ENCODE measurements around the gene FARP1.
"Not testable (repeated sequence)": the region's sequence is repeated elsewhere in the genome, so short reads cannot be mapped to it uniquely, and the experiment has no call there.

The FARP1 gene

DNA sequence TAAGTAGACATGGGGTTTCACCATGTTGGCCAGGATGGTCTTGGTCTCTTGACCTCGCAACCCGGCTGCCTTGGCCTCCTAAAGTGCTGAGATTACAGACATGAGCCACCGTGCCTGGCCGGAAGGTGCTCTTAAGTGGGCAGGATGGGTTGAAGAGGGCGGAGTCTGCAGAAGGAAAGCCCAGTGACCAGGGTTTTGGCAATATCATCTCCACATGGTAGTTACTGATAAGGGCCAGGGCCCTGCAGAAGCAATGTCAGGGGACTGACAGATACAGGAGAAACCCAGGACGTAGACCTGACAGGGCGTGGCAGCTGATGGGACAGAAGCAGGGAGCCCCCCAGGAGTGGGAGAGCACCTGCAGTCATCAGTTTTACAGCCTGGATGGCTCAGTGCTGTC is 79.9 kb downstream of the FARP1 start:
- DNase-seq (ENCODE audit: low read depth in 1 of 2, low spot score in 1 of 2), result no peak

DNA sequence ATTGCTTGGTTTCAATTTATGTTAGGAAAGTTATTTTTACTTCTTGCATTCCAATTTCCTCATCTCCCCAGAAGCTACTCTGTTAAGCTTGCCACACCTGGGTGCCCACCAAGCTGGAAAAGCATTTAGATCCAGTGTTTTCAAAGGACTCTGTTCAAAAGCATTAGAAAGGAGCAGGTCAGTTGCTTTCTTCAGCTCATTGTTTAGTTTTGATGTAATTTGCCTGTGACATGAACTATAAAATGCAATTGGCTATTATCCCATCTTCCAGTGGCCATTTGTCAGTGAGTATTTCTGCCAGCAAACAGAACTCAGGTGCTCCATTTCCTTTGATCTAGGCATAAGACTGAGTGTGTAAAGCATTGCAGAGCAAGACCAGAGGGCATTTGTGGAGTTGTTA is 80.8 kb downstream of the FARP1 start:
- DNase-seq (ENCODE audit: low read depth in 1 of 2, low spot score in 1 of 2), result no peak

DNA sequence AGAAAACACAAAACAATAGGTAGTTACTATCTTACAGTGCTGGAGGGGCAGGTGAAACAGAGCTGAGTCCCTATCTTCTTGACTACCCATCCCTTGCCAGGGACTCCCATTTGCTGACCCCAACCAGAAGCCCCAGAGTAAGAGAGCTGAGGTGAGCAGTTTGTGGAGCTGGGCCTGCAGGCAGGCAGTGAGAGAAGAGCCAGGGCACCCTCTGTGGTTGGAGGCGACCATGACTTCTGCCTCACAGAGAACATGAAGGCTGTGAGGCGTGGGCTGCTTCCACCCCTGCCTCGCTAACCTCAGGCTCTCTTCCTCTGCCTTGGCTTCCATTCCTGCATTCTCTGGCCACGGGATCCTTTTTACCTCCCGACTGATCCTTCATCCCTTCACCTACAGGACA is 81.7 kb downstream of the FARP1 start:
- no peak for DNase-seq (ENCODE audit: low read depth in 1 of 2, low spot score in 1 of 2)

DNA sequence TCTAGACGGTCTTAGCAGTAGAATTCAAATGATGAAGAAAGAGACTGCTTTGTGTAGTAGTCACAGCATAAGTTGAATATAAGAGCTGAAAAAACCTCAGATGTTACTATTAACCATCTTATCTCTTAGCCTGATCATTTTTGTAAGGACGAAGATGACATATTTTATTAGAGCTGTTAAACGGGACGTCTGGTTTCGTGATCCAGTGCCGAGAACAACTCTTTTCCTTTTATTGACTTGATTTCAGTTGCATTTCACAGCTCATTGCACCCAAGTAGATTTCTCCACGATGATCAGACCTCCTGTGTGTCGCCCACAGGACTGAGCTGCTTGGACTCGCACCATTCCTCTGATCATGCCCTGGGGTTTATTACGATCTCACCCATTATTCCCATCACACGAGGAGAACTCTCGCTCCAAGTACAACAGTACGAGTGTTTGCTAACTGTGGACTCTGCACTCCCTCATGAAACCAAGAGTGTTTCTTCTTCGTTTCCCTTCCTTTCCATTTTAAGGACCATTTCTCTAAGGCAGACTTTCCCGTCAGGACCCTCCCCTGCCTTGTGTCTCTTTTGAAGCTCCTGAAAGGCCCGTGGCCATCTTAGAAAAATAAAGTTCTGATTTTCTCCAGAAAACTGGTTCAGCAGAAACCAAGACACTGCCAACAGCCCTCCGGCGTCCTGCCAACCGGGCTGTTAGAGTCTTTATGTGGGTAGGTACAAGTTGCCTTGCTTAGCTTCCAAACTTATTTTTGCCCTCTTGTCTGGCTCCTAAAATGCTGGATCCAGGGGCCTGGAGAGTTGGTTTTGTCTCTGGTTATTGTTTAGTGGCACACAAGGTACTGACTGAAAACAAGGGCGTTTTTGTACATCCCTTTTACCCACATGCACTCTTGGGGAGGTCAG is 82.4 kb downstream of the FARP1 start:
- DNase-seq (ENCODE audit: low read depth in 1 of 2, low spot score in 1 of 2), result no peak

DNA sequence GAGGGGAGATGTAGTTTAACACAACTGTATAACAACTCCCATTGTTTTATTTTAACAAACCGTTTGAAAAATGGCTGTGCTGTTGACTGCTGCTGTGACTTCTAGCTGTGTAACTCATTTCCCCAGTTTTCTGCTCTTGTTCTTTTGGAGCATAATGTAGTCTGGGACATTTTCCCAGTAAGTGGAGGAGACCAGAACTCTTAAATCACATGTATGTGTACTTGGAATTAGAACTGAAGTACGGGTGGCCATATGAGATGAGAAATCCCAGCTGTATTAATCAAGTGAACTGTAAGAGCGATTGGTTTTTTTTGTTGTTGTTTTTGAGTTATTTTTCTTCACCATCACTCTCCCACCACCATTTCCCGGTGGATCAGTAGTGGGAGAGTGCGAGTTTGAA is 83.6 kb downstream of the FARP1 start:
- DNase-seq (ENCODE audit: low read depth in 1 of 2, low spot score in 1 of 2), result no peak

DNA sequence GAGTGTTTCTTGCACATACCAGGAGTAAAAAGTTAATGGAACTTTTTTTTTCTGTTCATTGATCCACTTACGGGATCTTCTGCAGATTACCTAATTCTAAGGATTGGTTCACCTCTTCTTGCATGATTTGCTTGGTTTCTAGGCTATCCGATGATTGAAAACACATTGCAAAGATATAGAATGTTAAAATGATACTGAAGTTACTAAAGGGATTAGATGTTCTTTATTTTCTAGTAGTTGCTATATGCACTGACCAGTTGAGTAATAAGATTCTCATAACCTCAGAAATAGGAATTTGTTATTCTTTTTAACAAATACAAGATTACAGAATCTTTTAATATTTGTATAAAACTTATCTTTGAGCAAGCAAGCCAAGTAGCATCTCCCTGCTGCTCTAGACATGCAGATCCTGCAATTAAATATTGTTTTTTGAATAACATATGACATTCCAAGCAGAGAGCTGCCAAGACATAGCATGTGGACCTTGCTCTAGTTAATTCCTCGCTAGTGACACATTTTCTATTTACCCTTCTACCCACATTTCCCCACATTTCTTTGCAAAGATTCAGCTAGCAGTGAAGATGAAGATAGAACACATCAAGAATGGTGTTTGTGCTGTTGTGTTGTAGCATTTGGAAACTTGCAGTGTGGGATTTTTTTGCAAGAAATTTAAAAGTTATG is 85.9 kb downstream of the FARP1 start:
- DNase-seq (ENCODE audit: low read depth in 1 of 2, low spot score in 1 of 2), result no peak

DNA sequence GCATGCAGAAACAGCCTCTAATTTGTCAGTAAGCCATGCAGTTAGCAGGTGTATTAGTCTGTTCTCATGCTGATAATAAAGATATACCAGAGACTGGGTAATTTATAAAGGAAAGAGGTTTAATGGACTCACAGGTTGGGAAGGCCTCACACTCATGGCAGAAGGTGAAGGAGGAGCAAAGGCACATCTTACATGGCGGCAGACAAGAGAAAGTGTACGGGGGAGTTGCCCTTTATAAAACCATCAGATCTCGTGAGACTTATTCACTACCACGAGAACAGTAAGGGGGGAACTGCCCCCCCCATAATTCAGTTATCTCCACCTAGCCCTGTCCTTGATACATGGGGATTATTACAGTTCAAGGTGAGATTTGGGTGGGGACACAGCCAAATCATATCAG is 87.9 kb downstream of the FARP1 start:
- DNase-seq (ENCODE audit: low read depth in 1 of 2, low spot score in 1 of 2), result not testable (repeated sequence)

DNA sequence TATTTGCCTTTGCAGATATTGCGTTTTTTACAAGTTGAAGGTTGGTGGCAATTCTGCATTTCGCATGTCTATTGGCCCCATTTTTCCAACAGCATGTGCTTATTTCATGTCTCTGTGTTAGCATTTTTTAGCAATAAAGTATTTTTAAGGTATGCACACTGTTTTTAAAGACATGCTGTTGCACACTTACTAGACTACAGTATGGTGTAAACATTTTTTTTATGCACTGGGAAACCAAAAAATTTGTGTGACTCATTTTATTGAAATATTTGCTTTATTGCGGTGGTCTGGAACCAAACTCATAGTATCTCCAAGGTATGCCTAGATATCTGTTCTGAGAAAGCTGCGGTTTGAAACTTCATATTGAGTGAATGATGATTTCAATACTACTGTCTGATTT is 89.6 kb downstream of the FARP1 start:
- DNase-seq (ENCODE audit: low read depth in 1 of 2, low spot score in 1 of 2), result no peak

DNA sequence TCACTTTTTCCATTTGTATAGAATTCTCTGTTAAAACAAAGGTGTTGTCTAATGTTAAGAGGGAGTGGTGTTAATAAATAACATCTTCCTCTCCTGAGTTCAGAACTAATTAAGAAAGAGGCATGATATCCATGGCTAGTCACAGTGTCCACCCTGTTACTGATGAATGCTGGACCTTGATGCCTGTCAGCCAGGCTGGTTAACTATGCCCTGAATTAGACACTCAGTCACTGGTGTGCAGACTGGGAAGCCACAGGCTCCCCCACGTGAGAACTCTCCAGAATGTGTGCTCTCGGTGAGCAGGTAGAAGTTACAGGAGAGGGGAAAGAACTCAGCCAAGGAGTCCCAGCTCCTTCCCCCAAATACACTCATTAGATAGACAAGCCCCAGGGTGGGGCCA is 90.2 kb downstream of the FARP1 start:
- DNase-seq (ENCODE audit: low read depth in 1 of 2, low spot score in 1 of 2), result no peak

DNA sequence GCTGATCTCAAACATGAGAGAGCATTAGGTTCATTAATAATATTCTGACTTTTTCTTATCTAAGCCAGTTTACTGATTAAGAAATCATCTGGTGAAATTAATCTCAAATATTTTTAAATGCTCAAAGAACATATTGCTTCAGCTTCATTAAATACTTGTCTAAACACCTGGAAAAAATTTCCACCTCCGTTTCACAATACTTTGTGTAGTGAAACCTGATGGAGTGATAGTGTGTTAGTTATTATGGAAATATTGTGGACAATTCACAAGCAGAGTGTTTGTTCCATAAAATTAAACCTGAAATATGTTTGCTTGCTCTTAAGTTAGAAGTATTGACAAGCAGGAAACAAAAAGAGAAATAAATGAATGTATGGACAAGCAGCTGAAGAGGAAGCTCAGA is 91.5 kb downstream of the FARP1 start:
- DNase-seq (ENCODE audit: low read depth in 1 of 2, low spot score in 1 of 2), result no peak

DNA sequence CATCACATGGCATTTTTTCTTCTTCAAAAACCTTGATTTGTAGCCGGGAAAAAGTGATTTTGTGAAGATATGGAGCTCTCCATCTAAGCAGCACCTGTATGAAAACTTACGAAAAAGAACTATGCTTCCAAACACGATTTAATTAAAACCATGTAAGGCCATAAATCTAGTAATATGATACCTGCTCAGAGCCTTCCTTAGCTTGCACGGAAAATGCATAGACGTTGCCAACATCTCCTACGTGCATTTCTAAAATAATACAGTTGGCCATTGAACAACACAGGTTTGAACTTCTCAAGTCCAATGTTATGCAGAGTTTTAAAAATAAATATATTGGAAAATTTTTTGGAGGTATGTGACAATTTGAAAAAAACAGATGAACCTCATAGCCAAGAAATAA is 93.3 kb downstream of the FARP1 start:
- DNase-seq (ENCODE audit: low read depth in 1 of 2, low spot score in 1 of 2), result no peak

DNA sequence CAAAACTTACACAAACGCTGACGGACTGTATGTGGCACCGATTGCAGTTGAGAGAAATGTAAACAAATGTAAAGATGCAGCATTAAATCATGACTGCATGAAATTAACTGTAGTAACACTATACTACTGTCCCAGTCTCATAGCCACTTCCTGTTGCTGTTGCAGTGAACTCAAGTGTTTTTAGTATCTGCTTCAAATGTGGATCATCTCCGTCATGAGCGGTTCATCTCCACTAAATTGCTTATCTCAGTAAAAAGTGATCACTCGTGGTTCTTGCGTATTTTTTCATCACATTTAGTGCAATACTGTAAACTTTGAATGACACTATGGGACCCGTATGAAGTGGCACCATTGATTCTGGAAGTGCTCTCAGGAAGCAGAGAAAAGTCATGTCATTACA is 94.4 kb downstream of the FARP1 start:
- DNase-seq (ENCODE audit: low read depth in 1 of 2, low spot score in 1 of 2), result no peak

DNA sequence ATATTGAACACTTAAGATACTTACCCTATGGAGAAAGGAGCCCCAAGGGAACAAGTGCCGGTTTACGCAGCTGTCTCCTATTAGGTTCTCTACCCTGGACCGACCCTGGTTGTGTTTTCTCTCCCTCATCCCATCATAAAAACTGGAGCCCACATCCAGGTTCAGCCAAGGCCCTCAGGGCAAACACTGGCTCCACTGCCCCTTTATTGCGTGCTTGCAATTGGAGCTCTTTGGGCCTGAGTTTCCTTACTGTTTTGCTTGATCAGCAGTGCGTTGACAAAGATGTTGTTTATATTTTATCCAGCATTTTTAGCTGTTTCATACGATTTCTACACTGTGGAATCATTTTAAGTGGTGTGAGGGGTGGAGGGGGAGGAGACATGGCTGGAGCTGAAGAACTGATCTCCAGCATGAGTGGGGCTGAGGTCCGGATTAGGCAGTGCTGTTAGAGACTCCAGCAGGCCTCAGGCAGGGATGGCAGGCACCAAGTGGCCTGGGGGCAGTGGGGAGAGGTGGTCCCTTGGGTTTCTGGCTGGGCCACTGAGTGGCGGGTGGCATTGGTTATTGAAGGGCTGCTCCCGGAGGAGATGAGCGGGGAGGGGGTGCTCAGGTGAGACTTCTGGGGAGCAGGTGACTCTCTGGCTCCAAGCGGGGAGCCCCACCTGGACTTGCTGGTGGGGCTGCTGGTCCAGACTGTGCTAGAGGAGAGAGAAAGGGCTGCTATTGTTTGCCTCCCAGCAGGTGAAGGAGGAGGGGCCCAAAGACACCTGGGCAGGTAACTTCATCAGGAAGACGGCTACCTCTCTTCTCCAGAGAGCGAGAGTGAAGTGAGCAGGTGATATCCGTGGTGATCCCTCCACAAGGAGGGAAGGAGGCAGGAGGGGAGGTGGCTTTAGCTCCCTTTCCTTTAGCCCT is 96.5 kb downstream of the FARP1 start:
- DNase-seq (ENCODE audit: low read depth in 1 of 2, low spot score in 1 of 2), result no peak

DNA sequence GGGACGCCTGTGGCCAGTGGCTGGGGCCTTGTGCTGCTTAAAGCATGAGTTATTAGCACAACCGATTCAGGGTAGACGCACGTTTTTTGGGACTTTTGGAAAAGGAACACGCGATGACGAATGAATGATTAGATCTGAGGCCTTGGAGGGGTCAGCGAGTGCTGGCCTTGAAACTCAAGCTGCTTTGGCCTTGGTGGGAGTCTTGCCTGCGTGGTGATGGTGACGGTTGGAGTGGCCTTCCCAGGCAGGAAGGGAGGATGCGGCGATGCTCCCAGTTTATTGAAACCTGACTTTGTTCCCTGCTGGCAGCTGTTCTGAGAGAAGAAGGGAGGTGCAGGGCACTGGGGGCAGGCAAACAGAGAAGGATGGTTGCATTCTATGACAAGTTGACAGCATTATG is 97.2 kb downstream of the FARP1 start:
- DNase-seq (ENCODE audit: low read depth in 1 of 2, low spot score in 1 of 2), result no peak

DNA sequence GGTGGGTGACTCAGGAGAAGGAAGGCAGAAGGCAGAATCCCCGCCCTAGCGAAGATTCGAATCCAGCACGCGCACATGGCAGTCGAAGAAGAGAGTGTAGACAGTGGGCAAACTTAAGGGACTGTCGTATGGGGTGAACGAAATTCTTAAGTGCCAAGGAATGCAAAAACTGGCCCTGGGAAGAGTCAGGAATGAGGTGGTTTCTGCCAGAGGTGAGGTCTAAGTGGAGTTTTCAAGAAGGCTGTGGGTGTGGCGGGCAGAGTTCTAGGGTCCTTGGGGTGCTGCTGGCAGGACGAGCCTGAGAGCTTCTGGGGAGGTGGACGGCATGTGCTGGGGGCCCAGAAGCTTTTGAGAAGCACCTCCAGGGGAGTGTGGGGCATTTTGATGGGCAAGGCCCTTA is 98.1 kb downstream of the FARP1 start:
- no peak for DNase-seq (ENCODE audit: low read depth in 1 of 2, low spot score in 1 of 2)

DNA sequence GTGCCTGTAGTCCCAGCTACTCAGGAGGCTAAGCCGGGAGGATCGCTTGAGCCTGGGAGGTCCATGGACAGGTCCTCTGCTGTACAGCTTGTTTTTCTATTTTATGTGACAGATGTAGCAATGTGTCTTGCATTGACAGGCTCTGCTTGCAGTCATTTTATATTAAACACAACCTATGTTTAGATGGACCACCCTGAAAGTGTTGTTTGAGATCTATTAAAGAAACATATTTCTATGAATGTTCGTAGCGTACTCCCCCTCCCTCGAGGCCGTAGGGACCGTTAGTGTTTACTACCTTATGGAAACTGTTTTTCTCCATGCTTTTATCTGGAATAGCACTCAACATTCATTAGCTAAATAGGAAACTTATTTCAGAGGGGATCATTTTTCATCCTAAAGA is 99.1 kb downstream of the FARP1 start:
- no peak for DNase-seq (ENCODE audit: low read depth in 1 of 2, low spot score in 1 of 2)

DNA sequence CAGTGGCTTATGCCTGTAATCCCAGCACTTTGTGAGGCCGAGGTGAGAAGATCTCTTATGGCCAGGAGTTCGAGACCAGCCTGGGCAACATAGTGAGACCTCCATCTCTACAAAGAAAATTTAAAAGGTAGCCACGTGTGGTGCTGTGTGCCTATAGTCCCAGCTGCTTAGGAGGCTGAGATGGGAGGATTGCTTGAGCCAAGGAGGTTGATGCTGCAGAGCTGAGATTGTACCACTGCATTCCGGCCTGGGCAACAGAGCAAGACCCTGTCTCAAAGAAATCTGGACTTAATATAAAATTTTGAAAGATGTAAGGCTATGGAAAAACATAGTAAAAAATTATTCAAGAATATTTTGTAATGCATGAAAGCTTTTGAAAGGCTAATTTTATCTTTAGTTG is 99.5 kb downstream of the FARP1 start:
- DNase-seq (ENCODE audit: low read depth in 1 of 2, low spot score in 1 of 2), result no peak

DNA sequence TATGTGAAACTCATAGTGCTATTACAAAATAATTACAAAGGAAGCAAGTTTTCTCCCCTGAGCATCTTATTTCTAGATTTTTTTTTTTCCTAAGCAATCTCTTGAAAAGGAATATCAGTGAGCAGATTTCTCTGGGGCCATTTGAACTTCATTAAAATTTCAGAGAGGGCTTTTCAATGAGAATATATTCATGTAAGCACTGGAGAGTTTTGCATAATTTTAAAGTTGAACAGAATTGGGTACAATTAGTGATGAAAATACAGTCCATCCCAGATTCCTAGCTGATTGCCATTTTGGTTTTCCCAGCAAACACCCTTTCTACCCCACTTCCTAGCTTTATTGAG is 101.0 kb downstream of the FARP1 start:
- no peak for DNase-seq (ENCODE audit: low read depth in 1 of 2, low spot score in 1 of 2)

DNA sequence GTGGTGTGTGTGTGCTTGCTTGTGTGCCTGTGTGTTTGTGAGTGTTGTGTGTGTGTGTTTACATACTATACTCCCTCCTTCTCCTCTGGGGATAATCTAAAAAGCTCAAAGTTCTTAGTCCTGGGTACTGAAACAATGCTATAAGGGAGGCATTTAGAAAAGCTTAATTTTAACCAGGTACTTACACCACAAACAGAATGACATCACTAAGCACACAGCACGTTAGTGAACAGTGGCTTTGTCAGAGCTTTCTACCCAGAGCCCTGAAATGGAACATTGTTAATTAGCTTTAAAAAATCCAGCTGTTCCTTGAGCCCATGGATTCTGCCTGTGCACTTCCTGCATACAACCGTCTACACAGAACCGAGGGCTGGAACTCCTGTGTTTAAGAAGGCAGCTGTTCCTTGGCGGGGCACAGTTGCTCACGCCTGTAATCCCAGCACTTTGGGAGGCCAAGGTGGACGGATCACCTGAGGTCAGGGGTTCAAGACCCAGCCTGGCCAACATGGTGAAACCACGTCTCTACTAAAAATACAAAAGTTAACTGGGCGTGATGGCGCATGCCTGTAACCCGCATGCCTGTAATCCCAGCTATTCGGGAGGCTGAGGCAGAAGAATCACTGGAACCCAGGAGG is 103.8 kb downstream of the FARP1 start:
- no peak for DNase-seq (ENCODE audit: low read depth in 1 of 2, low spot score in 1 of 2)

DNA sequence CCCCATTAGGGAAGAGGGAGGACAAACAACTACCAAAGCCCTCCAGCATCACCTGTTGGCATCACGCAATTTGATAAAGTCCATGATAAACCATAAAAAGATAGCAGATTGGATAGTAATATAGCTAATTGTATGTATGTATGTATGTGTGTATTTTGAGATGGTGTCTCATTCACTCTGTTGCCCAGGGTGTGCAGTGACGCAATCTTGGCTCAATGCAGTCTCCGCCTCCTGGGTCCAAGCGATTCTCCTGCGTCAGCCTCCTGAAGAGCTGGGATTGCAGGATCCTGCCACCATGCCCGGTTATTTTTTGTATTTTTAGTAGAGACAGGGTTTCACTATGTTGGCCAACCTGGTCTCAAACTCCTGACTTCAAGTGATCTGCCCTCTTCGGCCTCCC is 108.8 kb downstream of the FARP1 start:
- DNase-seq (ENCODE audit: low read depth in 1 of 2, low spot score in 1 of 2), result no peak

DNA sequence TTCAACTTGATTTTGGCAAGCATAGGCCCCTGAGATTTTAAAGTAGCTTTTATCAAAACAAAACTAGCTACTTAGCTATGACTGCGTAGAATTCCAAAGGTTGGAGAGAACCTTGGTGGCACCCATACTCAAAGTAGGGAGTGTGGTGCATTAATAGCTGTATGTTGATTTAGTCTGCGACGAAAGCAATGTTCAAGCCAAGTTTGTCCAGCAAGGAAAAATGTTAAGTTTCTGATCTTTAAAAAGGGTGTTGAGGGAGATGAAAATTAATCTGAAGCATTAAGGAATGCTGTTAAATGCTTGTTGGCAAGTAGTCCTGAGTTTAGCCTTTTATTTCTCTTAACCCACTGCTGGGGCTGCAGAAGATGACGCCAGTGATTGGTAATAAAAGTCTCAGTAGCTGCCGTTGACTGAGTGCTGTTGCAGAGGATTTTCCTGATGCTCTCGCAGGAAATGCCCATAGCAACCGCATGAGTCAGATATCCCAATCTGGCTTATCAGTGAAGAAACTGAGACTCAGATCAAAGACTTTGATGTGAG is 110.1 kb downstream of the FARP1 start:
- DNase-seq (ENCODE audit: low read depth in 1 of 2, low spot score in 1 of 2), result no peak
